ENCODE data around the gene FDPS.

Gene FDPS

GRCh38 chr1:155301342-155301841, 7.3 kb upstream of the FDPS start, which contains the start of gene PKLR:
Gene PKLR, minus strand, starts transcription at chr1:155301438. Its CDS starts 43 bp downstream, at chr1:155301395.
- TF ChIP-seq CTCF (IDR thresholded peaks at IDR 0.05; ENCODE audit: low read depth, low read length), result no peak
- DNase-seq (ENCODE audit: low read depth, low spot score), result no peak
- in situ Hi-C loops (cut with HindIII; ENCODE audit: low sequenced_read_pairs), result no loop called here
- no peak within 1 kb of the TSS for H3K4me3 ChIP-seq (ENCODE audit: low read depth, low read length)

- TF ChIP-seq CTCF (IDR thresholded peaks at IDR 0.05; ENCODE audit: low read depth, low read length), result no peak
- H3K4me3 ChIP-seq (ENCODE audit: low read depth, low read length), result no peak overlapping the region
- in situ Hi-C loops (cut with HindIII; ENCODE audit: low sequenced_read_pairs), result no loop called here
Measured at GRCh38 chr1:155304558-155305063, 4.1 kb upstream of the FDPS start.

GRCh38 chr1:155305881-155306391, 2.7 kb upstream of the FDPS start:
- no peak for TF ChIP-seq CTCF (IDR thresholded peaks at IDR 0.05; ENCODE audit: low read depth, low read length)
- in situ Hi-C loops (cut with HindIII; ENCODE audit: low sequenced_read_pairs), result no loop called here
- H3K4me3 ChIP-seq (ENCODE audit: low read depth, low read length), result no peak overlapping the region
- DNase-seq (ENCODE audit: low read depth, low spot score), result no peak

More at GRCh38 chr1:155304558-155305063, 4.1 kb upstream of the FDPS start:
- DNase-seq (ENCODE audit: low read depth, low spot score), result no peak

- TF ChIP-seq CTCF (IDR thresholded peaks at IDR 0.05; ENCODE audit: low read depth, low read length), result peak; percentile 42
- peak; percentile 20 for DNase-seq (ENCODE audit: low read depth, low spot score)
- in situ Hi-C loops (cut with HindIII; ENCODE audit: low sequenced_read_pairs), result no loop called here
- H3K4me3 ChIP-seq (ENCODE audit: low read depth, low read length), result no peak overlapping the region
Measured at GRCh38 chr1:155307247-155307740, 1.4 kb upstream of the FDPS start.

- H3K4me3 ChIP-seq (ENCODE audit: low read depth, low read length), result peak overlapping the region; percentile 98
- no peak for TF ChIP-seq CTCF (IDR thresholded peaks at IDR 0.05; ENCODE audit: low read depth, low read length)
- DNase-seq (ENCODE audit: low read depth, low spot score), result peak; percentile 3
- in situ Hi-C loops (cut with HindIII; ENCODE audit: low sequenced_read_pairs), result no loop called here
Measured at GRCh38 chr1:155309423-155310021, 856 bp downstream of the FDPS start.

GRCh38 chr1:155313261-155313660, 4.6 kb downstream of the FDPS start:
- in situ Hi-C loops (cut with HindIII; ENCODE audit: low sequenced_read_pairs), result no loop called here
- H3K4me3 ChIP-seq (ENCODE audit: low read depth, low read length), result no peak overlapping the region
- TF ChIP-seq CTCF (IDR thresholded peaks at IDR 0.05; ENCODE audit: low read depth, low read length), result no peak
- no peak for DNase-seq (ENCODE audit: low read depth, low spot score)

Data from astrocyte of the spinal cord (primary cell).